GM21576 (cell line): ENCODE measurements around the gene UQCRC1.

Experiments used
- ATAC-seq: cut with Tn5 transposase; IDR thresholded peaks from one replicate; pipeline ENCODE4 v1.9.1; 2021; ENCODE audit warnings: mild to moderate bottlenecking, moderate library complexity; ENCODE audit not compliant: unreplicated experiment

The UQCRC1 gene

GRCh38 chr3:48575366-48575765 lies 34.1 kb downstream of the UQCRC1 start:
- no peak for ATAC-seq

GRCh38 chr3:48573973-48574585 lies 35.4 kb downstream of the UQCRC1 start:
- ATAC-seq, result no peak

- no peak for ATAC-seq
Measured at GRCh38 chr3:48572517-48572916, 36.9 kb downstream of the UQCRC1 start.

- ATAC-seq, result no peak
Measured at GRCh38 chr3:48571938-48572337, 37.5 kb downstream of the UQCRC1 start.

GRCh38 chr3:48569808-48570450 lies 39.5 kb downstream of the UQCRC1 start:
- ATAC-seq, result no peak

GRCh38 chr3:48569400-48569799 lies 40.0 kb downstream of the UQCRC1 start:
- ATAC-seq, result no peak

- ATAC-seq, result no peak
Measured at GRCh38 chr3:48568476-48568875, 41.0 kb downstream of the UQCRC1 start.

- ATAC-seq, result no peak
Measured at GRCh38 chr3:48567500-48567899, 41.9 kb downstream of the UQCRC1 start.

- no peak for ATAC-seq
Measured at GRCh38 chr3:48567090-48567489, 42.4 kb downstream of the UQCRC1 start.

GRCh38 chr3:48566401-48566760 lies 43.1 kb downstream of the UQCRC1 start:
- ATAC-seq, result no peak

- ATAC-seq, result no peak
Measured at GRCh38 chr3:48565591-48566400, 43.6 kb downstream of the UQCRC1 start.

GRCh38 chr3:48565186-48565585 lies 44.3 kb downstream of the UQCRC1 start:
- no peak for ATAC-seq

GRCh38 chr3:48564667-48565066 lies 44.8 kb downstream of the UQCRC1 start:
- ATAC-seq, result no peak

- ATAC-seq, result no peak
Measured at GRCh38 chr3:48564022-48564421, 45.4 kb downstream of the UQCRC1 start.

- ATAC-seq, result no peak
Measured at GRCh38 chr3:48563382-48563918, 46.0 kb downstream of the UQCRC1 start, which contains the start of gene UCN2. TSS of gene UCN2 (minus strand) at chr3:48563781. CDS start at chr3:48563124, 657 bp downstream.

- ATAC-seq, result no peak
Measured at GRCh38 chr3:48562367-48563095, 46.9 kb downstream of the UQCRC1 start.

- ATAC-seq, result no peak
Measured at GRCh38 chr3:48561045-48561736, 48.3 kb downstream of the UQCRC1 start.

- no peak for ATAC-seq
Measured at GRCh38 chr3:48560648-48561018, 48.8 kb downstream of the UQCRC1 start.

- ATAC-seq, result no peak
Measured at GRCh38 chr3:48558493-48559134, 50.8 kb downstream of the UQCRC1 start.
